HG02588 (cell line): ENCODE results near the gene RHOT1.
"Not testable (repeated sequence)": the region's sequence is repeated elsewhere in the genome, so short reads cannot be mapped to it uniquely, and the experiment has no call there.

Experiments
- ATAC-seq: cut with Tn5 transposase; IDR thresholded peaks from one replicate; pipeline ENCODE4 v1.9.1; 2021; ENCODE audit warnings: mild to moderate bottlenecking, moderate library complexity; ENCODE audit not compliant: unreplicated experiment

RHOT1 gene

DNA sequence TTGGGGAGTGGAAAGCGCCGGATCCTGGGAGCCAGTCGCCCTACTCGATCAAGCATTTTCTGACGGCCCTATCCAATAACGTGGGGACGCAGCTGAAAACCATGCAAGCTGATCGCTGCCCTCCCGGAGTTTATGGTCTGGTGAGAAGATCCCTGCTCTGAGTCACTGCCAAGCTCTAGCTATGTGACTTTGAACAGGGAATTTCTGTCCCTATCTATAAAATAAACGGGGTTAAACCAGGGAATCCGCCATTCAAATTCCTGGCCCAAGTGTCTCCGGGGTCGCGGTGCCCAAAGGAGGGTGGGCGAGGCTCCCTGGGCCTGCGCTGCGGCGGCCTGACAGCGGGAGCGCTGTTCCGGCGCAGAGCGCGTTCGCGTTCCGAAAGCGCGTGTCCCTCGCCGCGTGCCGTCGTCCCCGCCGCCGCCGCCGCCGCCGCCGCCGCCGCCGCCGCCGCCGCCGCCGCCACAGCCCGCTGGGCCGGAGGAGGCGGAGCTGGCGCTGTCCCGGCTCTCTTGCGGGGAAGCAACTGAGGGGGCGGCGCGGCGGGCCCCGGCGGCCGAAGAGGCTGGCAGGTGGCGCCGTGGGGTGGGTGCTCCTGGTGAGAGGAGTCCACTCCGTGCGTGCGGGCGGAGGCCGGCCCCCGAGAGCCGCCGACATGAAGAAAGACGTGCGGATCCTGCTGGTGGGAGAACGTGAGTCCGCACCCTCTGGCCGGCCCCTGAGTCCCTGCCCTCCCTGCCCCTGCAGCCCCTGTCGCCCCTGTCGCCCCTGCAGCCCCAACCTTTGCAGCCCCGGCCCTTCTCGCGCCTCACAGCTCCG lies at the start of gene RHOT1:
RHOT1 (plus strand) TSS at position 465 of the 819 bp plus-strand sequence; CDS start at position 656, 191 bp downstream.
- peak; percentile 76 for ATAC-seq

- no peak for ATAC-seq
Measured at GRCh38 chr17:32099686-32100085, 42.6 kb upstream of the RHOT1 start.

- not testable (repeated sequence) for ATAC-seq
Measured at GRCh38 chr17:32100323-32100722, 42.0 kb upstream of the RHOT1 start.

- ATAC-seq, result no peak
Measured at GRCh38 chr17:32100971-32101631, 41.2 kb upstream of the RHOT1 start.

DNA sequence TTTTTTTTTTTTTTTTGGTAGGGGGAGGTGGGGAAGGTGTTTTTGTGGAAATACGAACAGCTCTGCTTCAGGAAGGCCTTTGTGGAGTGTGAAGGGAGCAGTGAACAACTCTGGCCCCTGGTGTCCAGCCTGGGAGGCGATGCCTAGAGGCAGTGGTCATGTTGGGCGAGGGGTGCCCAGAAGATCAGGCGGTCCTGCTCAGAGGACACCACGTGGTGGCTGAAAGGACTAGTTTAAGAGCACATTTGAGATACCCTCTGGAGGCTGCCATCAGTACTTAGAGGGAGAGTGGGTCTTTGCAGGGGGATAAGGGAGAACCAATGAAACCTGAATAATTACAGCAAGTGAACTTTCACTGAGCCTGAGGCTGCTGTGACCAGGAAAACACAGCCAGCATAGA lies 40.1 kb upstream of the RHOT1 start:
- ATAC-seq, result no peak

GRCh38 chr17:32102646-32103186 lies 39.6 kb upstream of the RHOT1 start:
- no peak for ATAC-seq

GRCh38 chr17:32103476-32104113 lies 38.7 kb upstream of the RHOT1 start:
- ATAC-seq, result no peak

DNA sequence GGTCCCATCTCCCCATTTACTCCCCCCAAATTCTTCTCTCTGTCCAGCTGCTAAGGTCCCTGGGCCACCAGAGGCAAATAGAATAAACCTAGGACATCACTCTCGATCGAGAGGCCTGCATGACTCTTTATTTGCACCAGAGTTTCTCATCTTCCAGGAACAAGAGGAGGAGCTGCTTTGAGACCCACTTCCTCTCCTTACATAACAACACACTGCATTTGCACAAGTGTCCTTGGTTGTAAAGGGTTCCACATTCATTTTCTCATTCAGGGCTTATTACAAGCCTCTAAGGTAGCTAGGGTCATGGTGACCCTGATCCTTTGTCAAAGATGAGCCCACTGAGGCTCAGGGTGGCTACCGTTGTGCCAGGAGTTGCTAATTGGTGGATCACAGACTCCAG lies 38.1 kb upstream of the RHOT1 start:
- ATAC-seq, result no peak

DNA sequence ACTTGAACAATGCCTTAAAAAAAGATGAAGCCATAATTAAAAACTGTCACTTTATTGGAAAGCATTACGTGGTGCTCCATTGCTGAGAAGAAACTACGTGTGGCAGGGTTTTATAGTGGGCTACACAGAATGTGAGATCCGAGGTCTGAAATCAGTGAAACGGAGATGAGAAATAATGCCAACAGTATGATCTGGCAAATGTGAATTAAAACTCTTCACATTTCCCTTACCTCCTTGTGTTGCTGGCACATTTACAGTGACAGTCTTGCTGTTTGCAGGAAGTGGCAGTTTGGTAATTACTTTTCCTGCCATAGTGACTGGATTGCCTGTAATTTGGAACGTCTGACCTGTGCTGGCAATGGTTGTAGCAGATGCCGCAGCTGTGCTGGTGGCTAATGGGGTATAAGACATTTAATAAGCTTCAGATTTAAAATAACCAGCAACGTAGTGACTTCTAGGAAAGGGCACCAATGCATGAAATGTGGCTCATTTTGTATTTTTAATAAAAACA lies 35.8 kb upstream of the RHOT1 start:
- ATAC-seq, result not testable (repeated sequence)

GRCh38 chr17:32107194-32107593 lies 35.1 kb upstream of the RHOT1 start:
- not testable (repeated sequence) for ATAC-seq

GRCh38 chr17:32110596-32110995 lies 31.7 kb upstream of the RHOT1 start:
- no peak for ATAC-seq

GRCh38 chr17:32111141-32111771 lies 31.0 kb upstream of the RHOT1 start:
- no peak for ATAC-seq

DNA sequence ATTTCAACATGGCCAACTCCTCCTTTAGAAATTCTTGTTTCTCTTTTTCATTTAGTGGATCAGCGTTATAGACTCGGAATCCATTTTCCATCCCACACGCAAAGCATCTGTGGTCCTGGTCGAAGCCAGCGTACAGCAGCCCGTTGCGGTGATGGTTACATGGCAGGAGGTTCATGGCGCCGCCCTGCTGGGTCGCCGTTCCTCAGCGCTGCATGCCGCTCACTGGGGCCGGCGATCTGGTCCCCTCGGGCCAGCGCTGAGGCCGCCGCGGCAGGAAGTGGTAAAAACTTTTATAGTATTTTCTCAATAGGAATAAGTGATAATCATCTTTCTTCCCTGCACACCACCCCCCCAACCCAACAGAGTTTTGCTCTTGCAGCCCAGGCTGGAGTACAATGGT lies 29.9 kb upstream of the RHOT1 start:
- ATAC-seq, result no peak

- ATAC-seq, result no peak
Measured at GRCh38 chr17:32114536-32114935, 27.8 kb upstream of the RHOT1 start.

GRCh38 chr17:32115546-32115945 lies 26.8 kb upstream of the RHOT1 start:
- not testable (repeated sequence) for ATAC-seq

DNA sequence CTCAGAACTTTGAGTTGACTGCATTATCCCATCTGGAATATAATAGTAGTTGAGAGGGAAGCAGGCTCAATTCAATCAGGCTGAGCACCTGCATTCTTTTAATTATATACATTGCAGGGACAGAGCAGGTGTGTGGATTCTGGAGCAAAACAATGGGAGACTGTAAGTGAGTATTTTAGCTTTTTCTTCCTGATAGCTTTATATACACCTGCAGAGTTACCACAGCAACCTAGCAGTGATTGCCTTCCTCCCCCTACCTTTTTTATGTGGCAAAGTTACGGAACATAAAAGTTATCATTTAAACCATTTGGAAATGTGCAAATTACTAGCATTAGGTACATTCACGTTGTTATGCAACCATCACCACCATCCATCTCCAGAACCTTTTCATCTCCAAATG lies 25.4 kb upstream of the RHOT1 start:
- ATAC-seq, result no peak

DNA sequence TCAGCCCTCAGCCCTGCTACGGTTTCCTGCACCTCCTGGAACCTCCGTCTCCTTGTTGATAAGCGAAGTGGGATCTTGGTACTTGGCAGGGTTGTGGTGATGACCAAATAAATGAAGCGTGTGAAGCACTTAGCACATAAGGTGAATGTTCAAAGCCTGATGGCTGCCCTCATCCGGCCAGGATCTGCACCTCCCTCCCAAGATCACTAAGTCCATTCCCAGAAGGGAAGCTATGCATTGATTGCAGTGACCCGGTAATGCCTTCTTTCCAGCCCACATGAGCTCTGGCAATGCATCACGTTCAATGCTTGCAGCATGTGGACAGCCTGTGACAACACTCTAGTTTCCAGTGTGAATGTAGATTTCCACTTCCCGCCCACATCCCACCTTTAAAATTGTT lies 24.9 kb upstream of the RHOT1 start:
- ATAC-seq, result no peak

DNA sequence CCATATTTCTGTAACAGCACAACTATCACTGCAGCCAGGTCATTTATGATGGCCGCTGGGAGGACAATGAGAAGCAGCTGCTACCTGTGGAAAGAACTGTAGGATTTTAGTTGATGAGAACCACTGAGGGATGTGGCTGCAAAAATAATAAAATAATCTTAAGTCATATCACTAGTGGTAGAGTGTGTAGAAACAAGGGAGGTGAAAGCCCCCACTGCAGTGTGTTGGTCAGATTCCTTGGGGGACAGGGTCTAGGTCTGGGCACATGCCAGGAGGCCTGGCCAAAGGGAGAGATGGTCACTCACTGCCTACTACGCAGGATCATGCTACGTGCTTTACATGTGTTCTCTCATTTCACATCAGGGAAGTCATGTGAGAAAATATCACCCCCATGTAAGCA lies 24.2 kb upstream of the RHOT1 start:
- not testable (repeated sequence) for ATAC-seq

GRCh38 chr17:32118835-32119234 lies 23.5 kb upstream of the RHOT1 start:
- no peak for ATAC-seq

- no peak for ATAC-seq
Measured at GRCh38 chr17:32120141-32120540, 22.2 kb upstream of the RHOT1 start.

DNA sequence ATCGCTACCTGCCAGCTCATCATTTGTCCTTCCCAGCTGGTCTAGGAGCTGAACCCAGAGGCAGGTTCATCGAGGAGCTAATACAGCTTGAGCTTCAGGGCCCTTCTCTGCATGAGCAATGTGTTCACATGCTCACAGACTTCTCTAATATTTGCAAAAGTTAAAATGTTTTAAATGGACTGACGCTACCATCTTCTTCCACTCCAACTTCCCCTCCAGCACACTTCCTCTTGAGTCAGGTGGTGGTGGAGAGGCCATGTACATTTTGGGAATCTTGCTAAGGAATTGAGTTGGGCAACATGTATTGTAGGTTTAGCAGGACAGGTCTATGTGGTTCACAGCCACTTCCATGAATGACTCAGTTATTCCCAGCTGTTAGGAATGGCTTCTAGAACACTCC lies 21.6 kb upstream of the RHOT1 start:
- no peak for ATAC-seq
